Keratinocyte (primary cell): Measurements from ENCODE around the gene GRK3. TPM values are rescaled to one million over a fixed set of nuclear protein-coding genes. Genes with fewer than 3 reads are reported as not detected.

ENCODE experiments used
- DNase-seq: peaks from one replicate; pipeline ENCODE4 v3.0.0-alpha.2; 2011; ENCODE audit warnings: low read depth, missing footprints, low spot score
- FAIRE-seq: peaks from 2 replicates; lab custom pipeline; 2011; peaks lifted over from hg19 to GRCh38; lab: Jason Lieb, UNC
- H2AFZ ChIP-seq: 2 replicates; pipeline ENCODE4 v1.6.0; 2012; ENCODE audit warnings: low read length, control low read depth, inconsistent platforms; ENCODE audit not compliant: control insufficient read depth
- H3K27ac ChIP-seq: 2 replicates; pipeline ENCODE4 v1.5.1; 2011; ENCODE audit warnings: low read length; ENCODE audit not compliant: control insufficient read depth, insufficient read depth
- H3K27me3 ChIP-seq: 3 replicates; pipeline ENCODE4 v1.6.0; 2011; ENCODE audit warnings: low read length; ENCODE audit not compliant: control insufficient read depth, insufficient read depth; ENCODE audit errors: extremely low read depth
- H3K36me3 ChIP-seq, 2 experiments: 2 replicates in 1 of 2; 3 replicates in 1 of 2; pipeline ENCODE4 v1.5.1; 2011; ENCODE audit warnings: low read length in 2 of 2, mild to moderate bottlenecking in 1 of 2; ENCODE audit not compliant: control insufficient read depth in 2 of 2, insufficient read depth in 2 of 2; ENCODE audit errors: extremely low read depth in 1 of 2
- H3K4me1 ChIP-seq: 3 replicates; pipeline ENCODE4 v1.5.1; 2011; ENCODE audit warnings: low read length; ENCODE audit not compliant: control insufficient read depth, insufficient read depth; ENCODE audit errors: extremely low read depth
- H3K4me2 ChIP-seq: 3 replicates; pipeline ENCODE4 v1.6.0; 2011; ENCODE audit warnings: low read depth, low read length; ENCODE audit not compliant: control insufficient read depth, insufficient read depth; ENCODE audit errors: extremely low read depth
- H3K4me3 ChIP-seq, 3 experiments: fragments of 200-600 bp in 1 of 3; sonication (generic) in 1 of 3; 2 replicates in 2 of 3; 3 replicates in 1 of 3; pipeline ENCODE4 v1.5.1; 2011 to 2016; ENCODE audit warnings: low read length in 3 of 3, mild to moderate bottlenecking in 3 of 3, control low read depth in 2 of 3, inconsistent platforms in 1 of 3, low read depth in 1 of 3, mixed read lengths in 1 of 3, mixed run types in 1 of 3, moderate library complexity in 1 of 3; ENCODE audit not compliant: control insufficient read depth in 2 of 3, insufficient read depth in 2 of 3; ENCODE audit errors: extremely low read depth in 1 of 3
- H3K79me2 ChIP-seq: 2 replicates; pipeline ENCODE4 v1.6.0; 2012; ENCODE audit warnings: low read length; ENCODE audit not compliant: control insufficient read depth, insufficient read depth
- H3K9ac ChIP-seq: 3 replicates; pipeline ENCODE4 v1.6.0; 2011; ENCODE audit warnings: low read length; ENCODE audit not compliant: control insufficient read depth, insufficient read depth; ENCODE audit errors: extremely low read depth
- H3K9me1 ChIP-seq: 3 replicates; pipeline ENCODE4 v1.6.0; 2011; ENCODE audit warnings: low read length; ENCODE audit not compliant: control insufficient read depth, insufficient read depth; ENCODE audit errors: extremely low read depth
- H3K9me3 ChIP-seq: 2 replicates; pipeline ENCODE4 v1.5.1; 2012; ENCODE audit warnings: low read depth, low read length; ENCODE audit not compliant: control insufficient read depth
- H4K20me1 ChIP-seq: 3 replicates; pipeline ENCODE4 v1.6.0; 2011; ENCODE audit warnings: low read length; ENCODE audit not compliant: control insufficient read depth, insufficient read depth; ENCODE audit errors: extremely low read depth
- CTCF ChIP-seq, 3 experiments: IDR thresholded peaks in 1 of 3; conservative IDR thresholded peaks in 1 of 3; optimal IDR thresholded peaks in 1 of 3; 2 replicates in 2 of 3; 3 replicates in 1 of 3; pipeline versions ENCODE3 to v1.5.1; 2011; ENCODE audit warnings: low read length in 3 of 3, mild to moderate bottlenecking in 3 of 3, moderate library complexity in 2 of 3, control low read depth in 1 of 3, inconsistent platforms in 1 of 3; ENCODE audit not compliant: insufficient read depth in 2 of 3; ENCODE audit errors: extremely low read depth in 1 of 3
- EZH2 ChIP-seq: IDR thresholded peaks from one replicate; pipeline ENCODE4 v1.6.1; 2012; ENCODE audit warnings: inconsistent platforms, mild to moderate bottlenecking, low read length, moderate library complexity
- dilution Hi-C: fragments of 300-500 bp; cut with MboI; formaldehyde crosslinking; loops from one replicate; pipeline ENCODE4 v1.7.0; 2020; ENCODE audit warnings: low sequenced_read_pairs; ENCODE audit not compliant: extremely low pct_ligation_motif_present
- polyA plus RNA-seq, 5 experiments: library from polyadenylated mRNA; depleted of rRNA in 3 of 5; stranded (reverse) in 3 of 5; stranded (forward) in 1 of 5; unstranded in 1 of 5; fragments of >200 nt; gene quantifications; 1 replicate in 1 of 5; 2 replicates in 3 of 5; 3 replicates in 1 of 5; pipeline versions ENCODE4 v1.2.1 to v1.2.3, GENCODE V29; 2011 to 2012; ENCODE audit warnings: missing spikeins in 2 of 5, low read depth in 1 of 5, low replicate concordance in 1 of 5

Gene GRK3
- polyA plus RNA-seq, 1 donor (not counting 4 experiments of a cell fraction or from before 2014, with no cell fraction given): 8.1 TPM

DNA sequence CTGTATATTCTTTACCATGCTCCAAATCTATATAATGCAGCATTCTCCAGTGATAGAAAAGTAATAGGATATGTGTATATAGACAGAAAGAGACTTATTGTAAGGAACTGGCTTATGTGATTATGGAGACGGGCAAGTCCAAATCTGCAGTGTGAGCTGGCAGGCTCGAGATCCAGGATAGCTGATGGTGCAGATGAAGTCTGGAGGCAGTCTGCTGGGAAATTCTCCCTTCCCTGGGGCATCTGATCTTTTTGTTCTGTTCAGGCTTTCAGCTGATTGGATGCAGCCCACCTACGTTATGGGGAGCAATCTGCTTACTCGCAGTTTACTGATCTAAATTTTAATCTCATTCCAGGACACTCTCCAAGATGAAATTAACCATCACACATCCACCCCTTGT is 73.2 kb downstream of the GRK3 start:
- FAIRE-seq (peak; percentile 63), DNase-seq (no peak)
- dilution Hi-C loops: no loop called here
- no peaks in the 10 kb centered on the region for H3K36me3 ChIP-seq
- H3K4me1 ChIP-seq: peaks cover 4% of the 10 kb centered on the region
- H2AFZ ChIP-seq: no peak overlapping the region
- no peaks in the 10 kb centered on the region for H3K9me1 ChIP-seq
- H3K79me2 ChIP-seq: no peaks in the 10 kb centered on the region
- H3K4me2 ChIP-seq: no peak overlapping the region
- H3K4me3 ChIP-seq: no peak overlapping the region
- H3K27me3 ChIP-seq: no peaks in the 10 kb centered on the region
- no peak overlapping the region for H3K9ac ChIP-seq
- H3K27ac ChIP-seq: no peak overlapping the region
- no peaks in the 10 kb centered on the region for H4K20me1 ChIP-seq
- TF ChIP-seq CTCF (optimal IDR thresholded peaks at IDR 0.05 in 1 of 3, IDR thresholded peaks at IDR 0.05 in 1 of 3, conservative IDR thresholded peaks at IDR 0.05 in 1 of 3; ENCODE audit: extremely low read depth in 1 of 3, insufficient read depth in 2 of 3, low read length in 3 of 3) (no peak), EZH2 (no peak)
- H3K9me3 ChIP-seq: no peaks in the 10 kb centered on the region

DNA sequence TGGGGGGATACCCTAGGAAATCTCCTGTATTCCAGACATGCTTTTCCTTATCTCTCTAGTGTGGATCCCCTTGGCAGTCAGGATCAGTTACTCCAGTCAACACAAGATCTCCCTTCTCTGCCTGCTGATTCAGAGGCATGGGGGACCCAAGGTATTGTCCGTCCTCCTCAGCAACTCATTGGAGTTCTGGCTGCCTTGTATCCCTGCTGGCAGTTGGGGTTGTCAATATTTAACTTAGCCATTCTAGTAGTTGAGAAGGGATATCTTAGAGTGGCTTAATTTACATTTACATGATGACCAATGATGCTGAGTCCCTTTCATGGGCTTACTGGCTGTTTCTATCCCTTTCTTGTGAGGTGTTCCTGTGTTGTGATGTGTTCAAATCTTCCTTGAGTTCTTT is 74.2 kb downstream of the GRK3 start:
- H3K4me3 ChIP-seq: no peak overlapping the region
- FAIRE-seq (no peak), DNase-seq (no peak)
- no peak overlapping the region for H2AFZ ChIP-seq
- TF ChIP-seq CTCF (optimal IDR thresholded peaks at IDR 0.05 in 1 of 3, IDR thresholded peaks at IDR 0.05 in 1 of 3, conservative IDR thresholded peaks at IDR 0.05 in 1 of 3; ENCODE audit: extremely low read depth in 1 of 3, insufficient read depth in 2 of 3, low read length in 3 of 3) (no peak), EZH2 (no peak)
- no peaks in the 10 kb centered on the region for H3K36me3 ChIP-seq
- no peak overlapping the region for H3K27ac ChIP-seq
- H4K20me1 ChIP-seq: no peaks in the 10 kb centered on the region
- H3K9me3 ChIP-seq: no peaks in the 10 kb centered on the region
- no peak overlapping the region for H3K9ac ChIP-seq
- H3K9me1 ChIP-seq: no peaks in the 10 kb centered on the region
- peaks cover 4% of the 10 kb centered on the region for H3K4me1 ChIP-seq
- dilution Hi-C loops: no loop called here
- no peaks in the 10 kb centered on the region for H3K27me3 ChIP-seq
- H3K79me2 ChIP-seq: no peaks in the 10 kb centered on the region
- H3K4me2 ChIP-seq: no peak overlapping the region
